Posterior cingulate gyrus (tissue), 11 donors: Measurements from ENCODE around the gene TSPAN5.

Source experiments
- DNase-seq, 10 donors: peaks; one replicate each; pipeline versions ENCODE4 v3.0.0 to v3.0.0-alpha.2; 2020 to 2021; ENCODE audit warnings: mixed read lengths in 3 of 10
- intact Hi-C: fragments of 100-400 bp; cut with DNase I; formaldehyde crosslinking; loops from one replicate; pipeline ENCODE4 v1.15.1; 2023

The TSPAN5 gene

DNA sequence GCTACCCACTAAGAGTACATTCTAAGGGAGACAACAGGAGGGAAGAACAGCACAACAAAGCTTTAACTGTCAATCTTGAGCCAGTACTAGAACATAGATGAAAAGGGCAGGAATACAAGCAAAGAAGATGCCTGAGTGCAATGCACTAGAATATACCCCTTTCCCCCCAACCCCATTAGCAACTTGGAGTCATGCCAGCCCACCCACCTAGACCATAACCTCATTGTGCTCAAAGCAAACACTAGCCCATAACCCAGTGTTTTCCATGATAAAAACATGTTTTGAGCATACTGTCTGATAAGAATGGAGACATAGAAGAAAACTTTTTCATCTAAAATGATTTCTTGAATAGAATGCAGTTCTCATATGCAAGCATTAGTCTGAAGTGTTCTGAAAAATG is 214.0 kb downstream of the TSPAN5 start:
- no peak for DNase-seq
- intact Hi-C loops = no loop called here

DNA sequence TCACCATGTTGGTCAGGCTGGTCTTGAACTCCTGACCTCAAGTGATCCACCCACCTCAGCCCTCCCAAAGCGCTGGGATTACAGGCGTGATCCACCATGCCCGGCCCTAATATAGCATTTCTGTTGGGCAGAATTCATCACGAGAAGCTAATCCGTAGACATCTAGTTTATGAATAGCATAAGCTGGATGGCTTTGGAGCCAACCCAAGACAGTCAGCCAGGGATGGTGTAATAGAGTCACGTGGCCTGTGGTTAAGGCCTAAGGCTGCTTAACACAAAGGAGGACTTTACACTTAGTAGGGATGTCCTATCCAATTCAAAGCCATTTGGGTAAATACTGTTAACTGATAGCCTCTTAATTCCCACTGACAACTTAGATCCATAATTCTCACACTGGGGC is 223.6 kb downstream of the TSPAN5 start:
- DNase-seq = no peak
- intact Hi-C loops = no loop called here

DNA sequence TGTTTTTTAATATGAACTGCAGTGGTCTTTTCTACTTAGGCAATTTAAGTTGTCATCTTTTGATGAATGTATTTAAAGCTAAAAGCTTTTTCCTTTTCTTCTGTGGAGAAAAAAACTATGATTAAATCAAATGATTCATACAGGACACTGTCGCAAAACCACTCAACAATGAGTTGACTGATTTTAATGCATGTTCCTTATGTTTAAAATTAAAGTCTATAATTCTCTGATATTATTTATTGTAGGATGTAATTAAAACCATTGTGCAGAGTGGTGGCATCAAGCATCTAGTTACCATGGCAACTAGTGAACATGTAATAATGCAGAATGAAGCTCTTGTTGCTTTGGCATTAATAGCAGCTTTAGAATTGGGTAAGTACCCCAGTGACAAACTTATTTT is 224.7 kb downstream of the TSPAN5 start:
- no peak for DNase-seq
- intact Hi-C loops = no loop called here

DNA sequence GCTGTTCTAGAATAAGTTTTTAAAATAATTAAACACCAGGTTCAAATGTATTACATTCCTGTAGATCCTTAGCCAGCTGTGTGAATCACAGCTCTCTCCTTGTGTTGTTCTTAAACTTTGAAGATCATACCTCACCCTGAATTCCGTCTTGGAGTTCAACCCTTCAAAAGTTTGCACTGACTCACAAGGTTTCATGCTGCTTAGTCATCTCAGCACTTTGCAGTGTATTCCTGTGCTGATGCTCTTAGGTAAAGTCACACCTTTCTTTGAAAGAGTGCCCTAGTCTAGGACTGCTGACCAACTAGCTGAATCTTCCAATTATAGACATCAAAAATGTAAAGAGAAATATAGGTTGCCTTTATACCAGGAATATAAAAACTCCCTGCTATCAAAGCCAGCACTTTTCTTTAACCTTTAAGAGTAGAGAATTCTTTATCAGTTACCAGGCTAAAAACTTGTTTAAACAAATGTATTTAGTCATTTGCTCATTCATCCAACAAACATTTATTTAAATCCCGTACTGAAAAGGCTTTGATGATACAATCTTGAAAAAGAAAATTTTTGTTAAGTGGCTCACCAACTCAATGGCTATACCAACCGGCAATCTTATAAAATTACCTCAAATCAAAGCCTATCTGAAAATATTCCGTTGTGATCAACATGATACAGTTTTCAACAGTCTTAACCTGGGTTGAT is 227.6 kb downstream of the TSPAN5 start:
- intact Hi-C loops = no loop called here
- no peak for DNase-seq

DNA sequence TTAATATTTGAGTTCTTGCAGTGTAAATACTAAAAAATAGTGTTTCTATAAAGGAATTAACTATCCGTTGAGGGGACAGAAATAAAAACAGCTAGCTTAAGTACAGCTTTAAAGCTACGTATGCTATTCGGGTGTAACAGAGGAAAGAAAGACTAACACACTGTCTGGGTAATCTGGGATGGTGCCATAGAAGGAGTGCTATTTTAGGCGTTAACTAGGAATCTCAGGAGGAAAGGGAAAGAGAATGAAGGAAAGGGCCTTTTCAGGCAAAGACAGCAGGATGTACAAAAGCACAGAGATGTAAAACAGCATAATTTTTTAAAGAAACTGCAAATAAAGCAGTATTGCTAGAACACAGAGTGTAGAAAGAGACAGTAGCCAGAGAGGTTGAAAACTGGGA is 235.4 kb downstream of the TSPAN5 start:
- peak in 1 of 10 donors; percentile 12 for DNase-seq
- intact Hi-C loops = no loop called here

DNA sequence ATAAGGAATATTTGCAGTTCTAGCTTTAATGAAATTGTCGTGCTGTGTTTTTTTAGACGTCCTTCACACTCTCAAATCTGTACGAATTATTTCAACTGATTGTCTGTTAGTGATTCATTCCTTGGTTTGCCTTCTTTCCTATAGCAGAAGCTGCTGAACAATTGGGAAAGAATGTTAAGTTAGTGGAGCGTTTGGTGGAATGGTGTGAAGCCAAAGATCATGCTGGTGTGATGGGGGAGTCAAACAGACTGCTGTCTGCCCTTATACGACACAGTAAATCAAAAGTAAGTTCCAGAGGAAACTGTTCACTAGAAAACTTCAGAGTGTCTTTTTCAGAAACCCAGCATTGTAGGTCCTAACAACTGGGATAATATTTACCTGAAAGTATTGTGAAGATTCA is 237.3 kb downstream of the TSPAN5 start:
- intact Hi-C loops = no loop called here
- DNase-seq = no peak
